Lower lobe of right lung (tissue), 2 donors: ENCODE data around the gene ARNT2. TPM values are rescaled to one million over a fixed set of nuclear protein-coding genes. Genes with fewer than 3 reads are reported as not detected.

Experiments used
- ATAC-seq, 2 donors: fragments of 200-7000 bp; cut with Tn5 transposase; one replicate each; pipeline ENCODE4 v1.9.1; 2020 to 2022; ENCODE audit warnings: mild to moderate bottlenecking in 2 of 2, moderate library complexity in 2 of 2
- DNase-seq: peaks from one replicate; pipeline ENCODE4 v3.0.0-alpha.2; 2020
- H3K27ac ChIP-seq: fragments of 200-600 bp; one replicate; pipeline ENCODE4 v1.8.0; 2022
- H3K27me3 ChIP-seq: fragments of 200-600 bp; one replicate; pipeline ENCODE4 v1.8.0; 2022; ENCODE audit warnings: low read depth
- H3K36me3 ChIP-seq: fragments of 200-600 bp; one replicate; pipeline ENCODE4 v1.8.0; 2022; ENCODE audit warnings: mild to moderate bottlenecking
- H3K4me1 ChIP-seq: fragments of 200-600 bp; one replicate; pipeline ENCODE4 v1.8.0; 2022
- H3K4me3 ChIP-seq: fragments of 200-600 bp; one replicate; pipeline ENCODE4 v1.8.0; 2022; ENCODE audit warnings: mild to moderate bottlenecking
- H3K9me3 ChIP-seq: fragments of 200-600 bp; one replicate; pipeline ENCODE4 v1.8.0; 2022
- intact Hi-C: fragments of 100-400 bp; cut with DNase I; formaldehyde crosslinking; loops from one replicate; pipeline ENCODE4 v1.11.0; 2022
- total RNA-seq: library from RNA; stranded (reverse); fragmentation: NEBNext Ultra II Directional; extraction: Animal tissue kit (Norgen Biotek cat#: 25700); gene quantifications from one replicate; pipeline ENCODE4 v1.2.1, GENCODE V29; 2021
- TF ChIP-seq, protein P1 (sequence below): fragments of 200-600 bp; IDR thresholded peaks from one replicate; pipeline ENCODE4 v1.8.0; 2022; ENCODE audit warnings: antibody characterized with exemption, mild to moderate bottlenecking
- donor health status: DM: no; HTN: yes; CAD: no; lungs with severe emphysema.

Gene ARNT2
- total RNA-seq, 1 donor from 2014 or later, result 11.4 TPM

DNA sequence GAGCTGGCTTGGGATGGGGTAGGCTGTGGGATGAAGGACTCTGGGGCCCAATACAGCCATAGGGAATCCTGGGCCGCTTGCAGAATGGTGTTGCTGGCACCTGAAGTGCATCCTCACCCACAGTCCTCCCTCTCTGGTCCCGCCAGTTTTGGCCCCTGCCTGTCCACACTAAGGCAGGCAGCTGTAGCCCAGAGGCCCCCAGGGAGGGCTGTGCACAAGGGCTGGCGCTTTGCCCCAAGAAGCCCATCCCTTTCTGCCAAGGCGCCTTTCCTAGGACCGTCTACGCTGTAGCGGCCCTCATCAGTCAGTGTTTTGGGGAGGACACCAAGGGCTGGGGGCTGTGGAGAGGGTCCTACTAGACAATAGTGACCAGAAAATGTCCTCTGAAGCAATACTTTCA, 174.7 kb downstream of the ARNT2 start:
- no peaks in the 10 kb centered on the region for H3K4me1 ChIP-seq
- intact Hi-C loops, result loop anchor here (10.0 kb wide), 1 partner anchor 116 kb away; the partner anchor contains the start of gene ABHD17C
- no peak for DNase-seq

DNA sequence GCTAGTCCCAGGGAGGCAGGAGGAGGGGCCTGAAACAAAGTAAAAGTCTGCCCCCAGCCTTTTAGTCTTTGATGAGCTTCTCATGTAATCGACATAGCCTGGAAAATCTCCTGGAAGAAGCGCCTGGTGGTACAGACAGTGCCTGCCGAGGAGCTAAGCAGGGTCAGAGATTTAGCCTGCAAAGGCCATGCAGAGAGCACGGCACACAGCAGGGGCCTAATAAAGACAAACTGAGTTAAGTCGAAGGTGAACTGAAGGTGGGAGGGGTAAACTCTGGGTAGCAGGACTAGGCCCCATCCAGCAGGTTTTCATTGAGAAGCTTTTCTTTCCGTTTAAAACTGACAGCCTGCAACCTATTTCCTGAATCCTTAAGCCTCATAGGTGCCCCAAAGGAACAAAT, 175.4 kb downstream of the ARNT2 start:
- Histone ChIP-seq H3K4me3 (no peak overlapping the region), H3K4me1 (no peaks in the 10 kb centered on the region), H3K36me3 (peaks cover 8% of the 10 kb centered on the region), H3K9me3 (no peaks in the 10 kb centered on the region), H3K27me3 (no peaks in the 10 kb centered on the region), H3K27ac (no peak overlapping the region)
- ATAC-seq (no peak), DNase-seq (no peak)
- intact Hi-C loops, result loop anchor here (10.0 kb wide), 1 partner anchor 115 kb away; the partner anchor contains the start of gene ABHD17C
- TF ChIP-seq, protein P1, sequence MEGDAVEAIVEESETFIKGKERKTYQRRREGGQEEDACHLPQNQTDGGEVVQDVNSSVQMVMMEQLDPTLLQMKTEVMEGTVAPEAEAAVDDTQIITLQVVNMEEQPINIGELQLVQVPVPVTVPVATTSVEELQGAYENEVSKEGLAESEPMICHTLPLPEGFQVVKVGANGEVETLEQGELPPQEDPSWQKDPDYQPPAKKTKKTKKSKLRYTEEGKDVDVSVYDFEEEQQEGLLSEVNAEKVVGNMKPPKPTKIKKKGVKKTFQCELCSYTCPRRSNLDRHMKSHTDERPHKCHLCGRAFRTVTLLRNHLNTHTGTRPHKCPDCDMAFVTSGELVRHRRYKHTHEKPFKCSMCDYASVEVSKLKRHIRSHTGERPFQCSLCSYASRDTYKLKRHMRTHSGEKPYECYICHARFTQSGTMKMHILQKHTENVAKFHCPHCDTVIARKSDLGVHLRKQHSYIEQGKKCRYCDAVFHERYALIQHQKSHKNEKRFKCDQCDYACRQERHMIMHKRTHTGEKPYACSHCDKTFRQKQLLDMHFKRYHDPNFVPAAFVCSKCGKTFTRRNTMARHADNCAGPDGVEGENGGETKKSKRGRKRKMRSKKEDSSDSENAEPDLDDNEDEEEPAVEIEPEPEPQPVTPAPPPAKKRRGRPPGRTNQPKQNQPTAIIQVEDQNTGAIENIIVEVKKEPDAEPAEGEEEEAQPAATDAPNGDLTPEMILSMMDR, result no peak

More for the DNA sequence above, 174.7 kb downstream of the ARNT2 start:
- no peak overlapping the region for H3K27ac ChIP-seq
- no peaks in the 10 kb centered on the region for H3K27me3 ChIP-seq
- TF ChIP-seq, protein P1, result no peak
- no peak for ATAC-seq
- H3K36me3 ChIP-seq, result peaks cover 8% of the 10 kb centered on the region
- no peak overlapping the region for H3K4me3 ChIP-seq
- H3K9me3 ChIP-seq, result no peaks in the 10 kb centered on the region

DNA sequence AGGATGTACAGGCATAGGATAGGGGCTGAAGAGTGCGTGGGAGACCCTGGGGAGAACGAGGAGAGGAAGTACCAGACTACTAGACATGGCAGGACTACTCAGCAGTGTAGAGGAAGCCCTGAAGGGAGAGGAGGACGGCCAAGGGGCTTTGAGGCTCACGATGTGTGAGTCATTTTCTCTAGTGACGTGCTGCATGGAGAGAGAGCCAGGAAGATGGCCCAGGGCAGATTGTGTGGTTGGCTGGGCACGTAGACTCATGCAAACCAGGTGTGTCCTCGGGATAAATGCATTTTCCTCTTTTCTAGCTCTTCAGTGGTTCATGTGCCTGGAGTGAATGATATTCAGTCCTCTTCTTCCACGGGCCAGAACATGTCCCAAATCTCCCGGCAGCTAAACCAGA, 175.9 kb downstream of the ARNT2 start:
- no peaks in the 10 kb centered on the region for H3K4me1 ChIP-seq
- H3K27ac ChIP-seq, result no peak overlapping the region
- intact Hi-C loops, result no loop called here
- H3K9me3 ChIP-seq, result no peaks in the 10 kb centered on the region
- H3K36me3 ChIP-seq, result peaks cover 8% of the 10 kb centered on the region
- ATAC-seq (no peak), DNase-seq (no peak)
- no peak overlapping the region for H3K4me3 ChIP-seq
- no peaks in the 10 kb centered on the region for H3K27me3 ChIP-seq
- TF ChIP-seq, protein P1, result no peak

DNA sequence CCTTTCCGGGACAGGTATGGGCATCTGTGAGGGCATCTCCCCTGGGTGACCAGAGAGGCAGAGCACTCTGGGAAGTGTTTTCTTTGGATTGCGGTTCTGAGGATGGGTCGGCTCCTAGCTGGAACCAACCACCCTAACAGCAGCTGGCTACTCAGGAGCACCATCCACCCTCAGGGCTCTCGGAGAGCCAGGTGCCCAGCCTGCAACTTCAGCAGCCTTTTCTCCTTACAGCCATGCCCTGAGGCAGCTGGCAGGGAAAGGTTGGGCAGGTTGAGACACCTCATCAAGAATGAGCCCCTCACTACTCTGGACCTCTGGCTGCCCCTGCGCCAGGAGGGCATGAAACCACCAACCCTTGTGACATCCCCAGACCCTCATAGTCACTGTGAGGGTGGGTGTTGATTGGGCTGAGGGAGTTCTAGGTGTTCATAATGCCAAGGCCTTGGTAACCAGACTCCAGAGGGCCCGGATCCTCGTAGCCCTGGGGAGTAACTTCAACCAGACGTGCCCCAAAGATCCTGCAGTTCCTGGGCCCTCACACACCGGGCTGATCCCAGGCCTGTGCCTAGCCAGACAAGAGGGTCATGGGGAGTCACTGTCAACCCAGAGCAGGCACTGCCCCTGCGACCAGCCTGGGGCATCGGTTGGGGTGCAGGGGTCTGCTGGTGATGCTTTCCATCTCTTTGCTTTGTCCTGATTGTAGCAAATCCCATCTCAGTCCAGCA, 176.5 kb downstream of the ARNT2 start:
- intact Hi-C loops, result no loop called here
- Histone ChIP-seq H3K27ac (no peak overlapping the region), H3K4me1 (no peaks in the 10 kb centered on the region), H3K36me3 (peaks cover 8% of the 10 kb centered on the region), H3K4me3 (no peak overlapping the region), H3K9me3 (no peaks in the 10 kb centered on the region), H3K27me3 (no peaks in the 10 kb centered on the region)
- DNase-seq (no peak), ATAC-seq (no peak)
- TF ChIP-seq, protein P1, result no peak

DNA sequence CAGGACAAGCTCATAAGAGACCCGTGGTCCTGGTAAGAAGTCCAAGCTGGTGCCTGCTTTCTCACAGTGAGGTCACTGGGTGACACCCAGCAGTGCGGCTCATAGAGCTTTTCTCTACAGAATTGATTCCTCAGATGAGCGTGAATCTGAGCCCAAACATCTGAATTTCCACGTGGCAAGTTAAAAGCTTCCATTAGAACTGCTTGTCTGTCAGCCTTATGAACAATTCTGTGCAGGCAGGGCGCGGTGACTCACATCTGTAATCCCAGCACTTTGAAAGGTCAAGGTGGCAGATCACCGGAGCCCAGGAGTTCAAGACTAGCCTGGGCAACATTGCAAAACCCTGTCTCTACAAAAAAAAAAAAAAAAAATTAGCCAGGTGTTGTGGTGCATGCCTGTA, 177.8 kb downstream of the ARNT2 start:
- Histone ChIP-seq H3K27me3 (no peaks in the 10 kb centered on the region), H3K36me3 (peaks cover 3% of the 10 kb centered on the region), H3K4me1 (no peaks in the 10 kb centered on the region), H3K27ac (no peak overlapping the region), H3K9me3 (no peaks in the 10 kb centered on the region), H3K4me3 (no peak overlapping the region)
- DNase-seq, result no peak
- ATAC-seq, result no peak
- TF ChIP-seq, protein P1, result no peak
- intact Hi-C loops, result no loop called here
